GM12892 (cell line): ENCODE measurements around the gene CD33.

Source experiments
- POLR2A ChIP-seq: IDR thresholded peaks from 2 replicates; pipeline ENCODE4 v1.6.1; 2011; ENCODE audit warnings: low read depth, low read length, control low read depth
- POLR2AphosphoS5 ChIP-seq: IDR thresholded peaks from 2 replicates; pipeline ENCODE4 v1.6.1; 2011; ENCODE audit warnings: low read depth, low read length, control low read depth
- TAF1 ChIP-seq: IDR thresholded peaks from 2 replicates; pipeline ENCODE4 v1.6.1; 2011; ENCODE audit warnings: low read depth, mild to moderate bottlenecking, control low read depth, low read length, borderline replicate concordance

- TF ChIP-seq POLR2A (no peak), TAF1 (no peak), POLR2AphosphoS5 (no peak)
Measured at GRCh38 chr19:51272183-51272810, 47.4 kb downstream of the CD33 start.
